ENCODE data around the gene CCBE1. TPM values are rescaled to one million over a fixed set of nuclear protein-coding genes. Genes with fewer than 3 reads are reported as not detected.

Gene CCBE1
- total and polyA plus RNA-seq, 7 donors: 0.01 to 0.77 (median 0.14) TPM; not detected in 1

DNA sequence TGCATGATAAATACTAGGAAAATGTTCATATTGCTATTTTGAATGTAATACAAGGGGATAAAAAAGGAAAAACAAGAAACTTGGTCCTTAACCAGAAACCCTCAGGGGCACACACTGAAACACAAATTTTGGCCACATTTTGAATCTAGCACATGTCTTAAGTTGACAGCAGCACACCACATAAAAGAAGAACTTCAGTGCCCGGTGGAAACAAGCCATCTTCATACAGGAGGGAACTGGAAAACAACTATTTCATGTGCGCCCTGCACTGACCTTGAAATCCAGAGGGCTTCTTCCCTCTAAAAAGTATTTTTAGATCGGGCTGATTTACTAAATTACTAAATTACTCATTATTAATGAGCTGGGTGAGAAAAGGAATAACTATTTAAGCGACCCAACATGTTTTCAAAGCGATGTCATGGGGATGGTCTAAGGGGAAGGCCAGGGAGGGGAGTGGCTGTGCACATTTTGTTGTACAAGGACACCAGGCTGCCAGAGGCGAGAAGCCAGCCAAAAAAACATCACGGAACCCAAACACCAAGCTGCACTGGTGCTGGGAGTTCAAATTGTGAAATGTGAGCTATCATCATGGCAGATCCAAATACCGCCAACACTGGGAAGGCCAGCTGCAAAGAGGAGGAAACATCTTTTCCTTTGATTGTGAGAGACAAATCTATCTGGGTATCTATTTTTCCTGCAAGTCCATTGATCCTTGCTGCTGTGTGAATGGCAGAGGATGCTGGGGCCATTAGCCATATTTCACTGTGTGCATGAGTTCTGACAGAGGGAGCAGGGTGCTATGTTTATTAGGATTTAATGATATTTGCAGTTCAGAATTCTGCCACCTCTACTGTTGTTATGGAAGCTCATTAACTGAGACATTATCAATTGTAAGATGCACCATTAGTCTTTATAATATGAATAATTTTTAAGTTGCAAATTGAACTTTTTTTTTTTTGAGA, 187.5 kb downstream of the CCBE1 start:
- 31 to 47% (median 36%) methylated on average over 8 of the region's 8 CpGs for WGBS, 3 donors
- TF ChIP-seq, protein P1, sequence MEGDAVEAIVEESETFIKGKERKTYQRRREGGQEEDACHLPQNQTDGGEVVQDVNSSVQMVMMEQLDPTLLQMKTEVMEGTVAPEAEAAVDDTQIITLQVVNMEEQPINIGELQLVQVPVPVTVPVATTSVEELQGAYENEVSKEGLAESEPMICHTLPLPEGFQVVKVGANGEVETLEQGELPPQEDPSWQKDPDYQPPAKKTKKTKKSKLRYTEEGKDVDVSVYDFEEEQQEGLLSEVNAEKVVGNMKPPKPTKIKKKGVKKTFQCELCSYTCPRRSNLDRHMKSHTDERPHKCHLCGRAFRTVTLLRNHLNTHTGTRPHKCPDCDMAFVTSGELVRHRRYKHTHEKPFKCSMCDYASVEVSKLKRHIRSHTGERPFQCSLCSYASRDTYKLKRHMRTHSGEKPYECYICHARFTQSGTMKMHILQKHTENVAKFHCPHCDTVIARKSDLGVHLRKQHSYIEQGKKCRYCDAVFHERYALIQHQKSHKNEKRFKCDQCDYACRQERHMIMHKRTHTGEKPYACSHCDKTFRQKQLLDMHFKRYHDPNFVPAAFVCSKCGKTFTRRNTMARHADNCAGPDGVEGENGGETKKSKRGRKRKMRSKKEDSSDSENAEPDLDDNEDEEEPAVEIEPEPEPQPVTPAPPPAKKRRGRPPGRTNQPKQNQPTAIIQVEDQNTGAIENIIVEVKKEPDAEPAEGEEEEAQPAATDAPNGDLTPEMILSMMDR (IDR thresholded peaks at IDR 0.05): no peak
- Histone ChIP-seq H3K27me3 (ENCODE audit: insufficient read depth in 3 of 3, low read length in 2 of 3) (peaks cover 0 to 3% (median 0%) of the 10 kb centered on the region in 3 donors), H3K4me1 (no peaks in the 10 kb centered on the region), H3K27ac (no peak overlapping the region), H3K9me3 (no peaks in the 10 kb centered on the region), H3K36me3 (ENCODE audit: insufficient read depth in 1 of 2, low read depth in 1 of 2) (no peaks in the 10 kb centered on the region), H3K4me3 (no peak overlapping the region)
- intact Hi-C loops (cut with DNase I): no loop called here
- DNase-seq (peak; percentile 54 to 72), ATAC-seq (peak in 1 of 4 donors; percentile 40)

DNA sequence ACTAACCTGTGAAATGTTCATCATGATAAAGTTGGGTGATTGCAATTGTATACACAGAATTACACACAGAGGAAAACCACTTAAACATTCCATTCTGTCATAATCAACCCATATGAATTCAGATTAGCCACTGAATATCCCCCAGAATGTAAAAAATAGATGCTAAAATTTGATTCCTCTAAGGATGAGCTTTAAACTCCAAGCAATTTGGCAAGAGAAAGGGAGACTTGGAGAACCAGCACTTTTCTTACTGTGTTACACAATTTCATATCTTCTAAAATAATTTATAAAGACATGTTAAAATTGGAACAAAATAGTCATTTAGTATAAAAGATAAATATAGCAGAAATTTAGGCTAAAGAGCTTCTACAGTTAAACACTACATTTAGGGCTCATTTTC, 191.9 kb downstream of the CCBE1 start:
- H3K27me3 ChIP-seq (ENCODE audit: insufficient read depth in 3 of 3, low read length in 2 of 3): no peaks in the 10 kb centered on the region
- intact Hi-C loops (cut with DNase I): no loop called here
- no peak for DNase-seq

DNA sequence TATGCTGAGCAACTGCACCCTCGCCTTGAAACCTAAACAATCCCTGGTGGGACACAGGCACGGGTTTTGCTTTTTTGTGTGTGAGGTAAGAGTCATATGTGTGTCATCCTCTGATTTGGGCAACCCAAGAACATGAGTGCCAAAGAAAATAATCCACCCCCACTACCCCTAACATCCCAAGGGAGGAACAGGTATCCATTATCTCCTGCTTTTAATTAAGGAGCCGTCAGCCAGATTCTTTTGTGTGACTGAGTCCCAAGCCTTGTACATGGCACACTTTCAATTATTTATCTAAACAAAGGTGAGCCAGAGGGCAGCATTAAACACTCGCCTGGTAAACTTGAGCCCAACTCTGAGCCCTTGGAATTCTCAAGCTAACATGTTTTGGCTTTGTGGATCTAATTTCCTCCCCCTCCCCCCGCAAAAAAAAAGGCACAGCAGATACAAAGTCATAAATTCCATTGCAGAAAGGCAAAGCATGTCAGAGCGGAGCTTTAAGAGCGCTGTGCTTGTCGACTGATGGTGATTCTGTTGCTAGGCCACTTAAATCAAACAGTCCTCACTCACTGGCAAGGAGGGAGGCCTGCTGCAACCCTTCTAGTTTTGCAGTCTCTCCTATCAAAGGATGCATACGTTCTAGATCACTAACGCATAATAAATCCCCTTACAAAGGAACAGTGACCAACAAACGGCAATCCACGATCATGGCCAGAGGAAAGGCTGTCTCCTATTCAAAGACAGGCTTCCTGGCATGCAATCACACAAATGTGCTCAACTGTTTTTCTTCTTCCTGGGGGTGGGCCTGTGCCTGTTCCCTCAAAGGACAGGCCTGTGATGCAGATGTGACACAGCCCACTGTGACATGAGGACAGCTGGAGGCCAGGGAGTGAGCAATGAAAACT, 194.7 kb downstream of the CCBE1 start:
- H3K4me3 ChIP-seq: no peak overlapping the region
- no peak overlapping the region for H3K27ac ChIP-seq
- H3K36me3 ChIP-seq (ENCODE audit: insufficient read depth in 1 of 2, low read depth in 1 of 2): no peaks in the 10 kb centered on the region
- H3K9me3 ChIP-seq: no peaks in the 10 kb centered on the region
- TF ChIP-seq, protein P1 (IDR thresholded peaks at IDR 0.05): no peak
- WGBS, 3 donors: 14% methylated on average over 12 of the region's 12 CpGs
- DNase-seq (no peak), ATAC-seq (peak in 2 of 4 donors; percentile 40 to 56)
- no peaks in the 10 kb centered on the region for H3K4me1 ChIP-seq
- H3K27me3 ChIP-seq (ENCODE audit: insufficient read depth in 3 of 3, low read length in 2 of 3): no peaks in the 10 kb centered on the region
- intact Hi-C loops (cut with DNase I): no loop called here

More for the DNA sequence above, 191.9 kb downstream of the CCBE1 start:
- Histone ChIP-seq H3K9me3 (no peaks in the 10 kb centered on the region), H3K4me1 (no peaks in the 10 kb centered on the region), H3K4me3 (no peak overlapping the region), H3K27ac (no peak overlapping the region), H3K36me3 (ENCODE audit: insufficient read depth in 1 of 2, low read depth in 1 of 2) (no peaks in the 10 kb centered on the region)
- TF ChIP-seq, protein P1 (IDR thresholded peaks at IDR 0.05): no peak
- no peak for ATAC-seq

DNA sequence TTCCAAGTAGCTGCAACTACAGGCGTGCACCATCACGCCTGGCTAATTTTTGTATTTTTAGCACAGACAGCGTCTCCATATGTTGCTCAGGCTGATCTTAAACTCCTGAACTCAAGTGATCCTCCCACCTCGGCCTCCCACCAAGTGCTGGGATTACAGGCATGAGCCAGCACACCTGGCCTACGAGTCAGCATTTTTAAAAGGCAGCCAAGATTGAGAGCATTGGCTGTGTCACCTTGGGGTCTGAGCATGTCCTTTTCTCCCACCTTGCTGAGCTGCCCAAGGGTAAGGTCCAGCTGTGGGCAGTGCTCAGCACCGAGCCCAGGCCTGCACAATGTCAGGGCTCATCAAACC, 195.3 kb downstream of the CCBE1 start:
- no peak overlapping the region for H3K4me3 ChIP-seq
- no peaks in the 10 kb centered on the region for H3K4me1 ChIP-seq
- ATAC-seq: no peak
- intact Hi-C loops (cut with DNase I): no loop called here
- no peak overlapping the region for H3K27ac ChIP-seq
- no peaks in the 10 kb centered on the region for H3K36me3 ChIP-seq (ENCODE audit: insufficient read depth in 1 of 2, low read depth in 1 of 2)
- no peaks in the 10 kb centered on the region for H3K27me3 ChIP-seq (ENCODE audit: insufficient read depth in 3 of 3, low read length in 2 of 3)
- DNase-seq: no peak
- WGBS, 3 donors: 61 to 68% (median 62%) methylated on average over 6 of the region's 6 CpGs
- H3K9me3 ChIP-seq: no peaks in the 10 kb centered on the region
- TF ChIP-seq, protein P1 (IDR thresholded peaks at IDR 0.05): no peak

Measured in psoas muscle (tissue), 8 donors.